Activated T-cell treated with anti-CD3 and anti-CD28 coated beads for 48 hours (primary cell): ENCODE results near the gene METTL2A.
"Not testable (repeated sequence)": the region's sequence is repeated elsewhere in the genome, so short reads cannot be mapped to it uniquely, and the experiment has no call there.

Source experiments
- DNase-seq: peaks from one replicate; pipeline ENCODE4 v3.0.0-alpha.2; 2020; ENCODE audit warnings: low read depth

METTL2A gene

DNA sequence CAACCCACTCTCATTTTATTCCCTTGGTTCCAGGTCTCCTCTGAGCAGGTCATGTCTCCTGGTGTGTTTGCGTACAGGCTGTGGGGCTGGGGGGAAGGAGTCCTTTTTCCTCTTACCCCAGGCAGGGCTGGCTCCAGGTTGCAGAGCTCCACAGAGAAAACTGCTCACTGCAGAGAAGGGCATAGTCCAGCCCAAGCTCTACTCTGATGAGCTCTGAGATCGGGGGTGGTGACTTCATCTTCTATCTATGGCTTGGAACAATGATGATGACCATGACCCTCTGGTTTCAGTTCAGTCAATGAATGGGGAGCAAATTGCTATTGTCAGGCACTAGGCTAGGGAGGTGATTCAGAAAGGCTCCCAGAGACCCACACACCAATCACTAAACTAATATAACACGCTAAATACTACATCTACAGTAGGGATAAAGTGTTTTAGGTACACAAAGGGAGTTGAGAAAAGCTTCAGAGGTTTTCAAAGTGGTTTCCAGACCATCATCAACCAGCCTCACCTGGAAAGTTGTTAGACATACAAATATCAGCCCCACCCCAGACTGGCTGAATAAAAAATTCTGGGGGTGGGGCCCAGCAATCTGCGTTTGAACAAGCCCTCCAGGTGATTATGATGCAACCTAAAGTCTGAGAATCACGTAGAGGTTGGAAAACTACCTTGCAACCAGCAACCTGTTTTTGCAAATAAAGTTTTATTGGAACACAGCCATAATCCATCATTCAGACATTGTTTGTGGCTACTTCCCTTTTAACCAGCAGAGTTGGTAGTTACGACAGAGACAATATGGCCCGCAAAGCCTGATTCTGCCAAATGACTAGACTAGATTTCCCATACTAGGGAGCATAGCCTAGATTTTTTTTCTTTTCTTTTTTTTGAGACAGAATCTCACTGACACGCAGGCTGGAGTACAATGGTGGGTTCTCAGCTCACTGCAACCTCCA is 49.6 kb downstream of the METTL2A start:
- DNase-seq, result not testable (repeated sequence)

DNA sequence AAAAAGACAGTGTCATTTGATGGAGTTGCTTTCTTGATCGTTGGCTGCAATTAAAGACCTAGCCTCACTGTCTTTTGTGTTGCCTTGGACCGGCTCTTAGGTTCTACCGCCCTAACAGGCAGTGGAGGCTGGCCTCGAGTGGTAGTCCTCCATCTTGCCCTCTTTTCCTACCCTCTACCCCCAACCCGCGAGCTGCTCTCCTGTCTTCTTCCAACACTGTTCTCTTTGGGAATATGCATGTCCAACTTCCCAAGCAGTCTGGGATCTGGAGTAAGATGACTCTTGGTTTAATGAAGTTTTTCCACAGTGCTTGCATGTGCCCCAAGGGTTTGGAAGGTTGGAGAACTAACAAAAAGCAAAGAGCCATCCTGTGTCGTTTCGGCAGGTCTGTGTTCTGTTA is 53.4 kb downstream of the METTL2A start:
- DNase-seq, result not testable (repeated sequence)

DNA sequence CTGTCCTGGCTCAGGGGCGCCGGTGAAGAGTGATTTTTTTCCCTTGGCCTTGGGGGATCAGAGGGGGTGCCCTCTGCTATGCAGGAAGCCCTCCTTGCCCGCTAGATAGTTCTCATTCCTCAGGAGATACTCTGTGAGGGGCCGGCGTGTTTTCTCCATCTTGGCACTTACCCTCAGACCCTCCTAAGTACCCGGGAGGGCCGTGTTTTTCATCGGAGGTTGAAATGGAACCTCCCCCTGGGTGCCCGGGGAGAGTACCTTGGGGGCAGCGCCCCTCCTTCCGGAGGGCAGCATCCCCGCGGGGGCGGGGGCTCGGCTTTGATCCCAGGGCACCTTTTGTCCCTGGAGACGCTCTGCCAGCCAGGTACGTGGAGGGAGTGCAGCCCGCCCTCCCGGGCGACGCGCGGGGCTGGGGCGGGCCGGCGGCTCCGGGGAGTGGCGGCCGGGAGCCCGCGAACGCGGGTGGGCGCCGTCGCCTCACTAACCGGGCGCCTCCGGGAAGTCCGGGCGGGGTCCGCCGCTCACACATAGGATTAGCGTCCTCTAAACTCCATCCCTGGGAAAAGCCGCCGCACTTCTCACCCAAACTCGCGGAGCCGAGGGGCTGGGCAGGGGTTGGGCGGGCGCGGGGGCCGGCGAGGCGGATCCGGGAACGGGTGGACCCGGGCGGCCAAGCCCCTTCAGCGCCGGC is 54.2 kb downstream of the METTL2A start:
- DNase-seq, result peak; percentile 23

- DNase-seq, result peak; percentile 78
Observed at GRCh38 chr17:62478424-62478879, 54.8 kb downstream of the METTL2A start, which contains the start of gene TLK2. TLK2 (plus strand) TSS chr17:62478825; CDS start chr17:62481126, 2,301 bp downstream.

- peak; percentile 36 for DNase-seq
Observed at GRCh38 chr17:62478880-62479638, 55.4 kb downstream of the METTL2A start.

DNA sequence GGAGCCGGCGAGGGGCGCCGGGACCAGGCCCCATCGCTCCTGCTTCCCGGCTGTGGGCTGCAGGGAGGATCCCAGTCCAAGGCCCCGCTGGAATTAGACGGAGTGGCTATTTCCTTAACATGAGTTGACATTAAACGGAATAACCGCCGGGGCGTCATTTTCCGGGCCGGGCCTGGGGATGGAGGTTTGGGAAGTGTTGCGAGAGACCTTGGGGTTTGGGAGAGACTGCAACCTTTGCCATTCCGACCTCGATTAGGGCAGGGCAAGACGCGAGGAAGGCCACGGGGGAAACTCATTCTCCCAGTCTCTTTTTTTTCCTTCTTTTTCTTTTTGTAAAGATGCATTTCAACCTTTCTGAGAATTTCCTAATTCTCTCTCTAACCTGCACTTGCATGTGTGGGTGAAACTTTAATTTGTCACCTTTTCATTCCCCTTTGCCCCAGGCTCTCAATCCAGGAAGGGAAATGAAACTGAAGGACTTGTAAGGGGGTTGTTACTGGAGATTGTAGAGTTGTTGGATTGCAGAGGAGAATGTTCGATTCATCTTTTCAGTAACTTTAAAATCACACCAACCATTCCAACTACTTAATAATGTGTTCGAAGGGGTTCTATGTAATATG is 56.1 kb downstream of the METTL2A start:
- peak; percentile 6 for DNase-seq

DNA sequence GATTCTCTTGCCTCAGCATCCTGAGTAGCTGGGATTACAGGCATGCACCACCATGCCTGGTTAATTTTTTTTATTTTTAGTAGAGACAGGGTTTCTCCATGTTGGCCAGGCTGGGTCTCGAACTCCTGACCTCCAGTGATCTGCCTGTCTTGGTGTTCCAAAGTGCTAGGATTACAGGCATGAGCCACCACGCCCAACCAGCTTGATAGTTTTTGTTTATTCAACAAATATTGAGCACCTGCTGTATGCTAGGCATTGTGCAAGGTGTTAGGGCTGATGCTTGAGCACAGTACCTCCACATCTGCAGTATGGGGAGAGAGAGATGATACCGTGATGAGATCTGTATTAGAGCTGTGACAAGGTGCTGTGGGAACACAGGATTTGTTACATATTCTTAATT is 58.9 kb downstream of the METTL2A start:
- not testable (repeated sequence) for DNase-seq

DNA sequence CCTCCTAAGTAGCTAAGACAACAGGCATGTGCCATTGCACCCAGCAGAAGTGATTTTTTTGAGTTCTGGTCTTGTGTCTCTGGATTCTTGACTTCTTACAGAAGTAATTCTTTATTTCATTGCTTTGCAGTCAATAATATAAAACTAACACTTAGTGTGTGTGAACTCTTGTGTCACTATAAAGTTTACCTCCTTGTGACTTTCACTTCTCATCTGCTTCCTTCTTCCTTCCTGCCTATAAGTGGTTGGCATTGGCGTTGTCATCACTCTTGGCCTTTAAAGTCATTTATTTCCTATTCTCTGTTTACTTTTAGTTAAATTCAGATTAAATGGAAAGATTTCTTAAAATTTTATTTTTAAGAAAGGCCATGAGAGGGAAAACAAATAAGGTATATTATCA is 67.3 kb downstream of the METTL2A start:
- DNase-seq, result not testable (repeated sequence)

GRCh38 chr17:62493049-62493655 is 69.5 kb downstream of the METTL2A start:
- DNase-seq, result not testable (repeated sequence)

DNA sequence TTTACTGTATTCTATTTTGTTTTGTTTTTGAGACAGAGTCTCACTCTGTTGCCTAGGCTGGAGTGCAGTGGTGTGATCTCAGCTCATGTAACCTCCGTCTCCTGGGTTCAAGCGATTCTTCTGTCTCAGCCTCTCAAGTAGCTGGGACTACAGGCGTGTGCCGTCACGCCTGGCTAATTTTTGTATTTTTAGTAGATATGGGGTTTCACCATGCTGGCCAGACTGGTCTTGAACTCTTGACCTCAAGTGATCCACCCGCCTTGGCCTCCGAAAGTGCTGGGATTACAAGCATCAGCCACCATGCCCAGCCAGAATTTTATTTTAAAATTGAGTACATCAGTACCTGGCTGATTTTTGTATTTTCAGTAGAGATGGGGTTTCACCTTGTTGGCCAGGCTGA is 70.4 kb downstream of the METTL2A start:
- not testable (repeated sequence) for DNase-seq

GRCh38 chr17:62496344-62496743 is 72.6 kb downstream of the METTL2A start:
- not testable (repeated sequence) for DNase-seq

DNA sequence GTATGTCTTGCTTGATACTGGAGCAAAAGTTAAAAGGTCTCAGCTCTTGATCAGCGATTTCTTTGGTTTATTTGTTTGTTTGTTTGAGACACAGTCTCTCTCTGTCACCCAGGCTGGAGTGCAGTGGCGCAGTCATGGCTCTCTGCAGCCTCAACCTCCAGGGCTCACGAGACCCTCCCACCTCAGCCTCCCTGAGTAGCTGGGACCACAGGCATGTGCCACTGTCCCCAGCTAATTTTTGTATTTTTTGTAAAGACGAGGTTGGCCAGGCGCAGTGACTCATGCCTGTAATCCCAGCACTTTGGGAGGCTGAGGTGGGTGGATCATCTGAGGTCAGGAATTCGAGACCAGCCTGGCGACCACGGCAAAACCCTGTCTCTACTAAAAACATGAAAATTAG is 75.1 kb downstream of the METTL2A start:
- not testable (repeated sequence) for DNase-seq
